Measurements from ENCODE around the gene LINGO1. TPM values are rescaled to one million over a fixed set of nuclear protein-coding genes. Genes with fewer than 3 reads are reported as not detected.

LINGO1 gene
- total and polyA plus RNA-seq, 2 donors (not counting 1 experiment from before 2014, with no cell fraction given), result 0.05 TPM; not detected in 1

GRCh38 chr15:77642793-77643430, 10.2 kb upstream of the LINGO1 start:
- Histone ChIP-seq H2AFZ (ENCODE audit: low read length) (no peak overlapping the region), H3K4me2 (ENCODE audit: extremely low read depth, insufficient read depth, low read length) (no peak overlapping the region), H3K9me3 (ENCODE audit: control insufficient read depth, insufficient read depth, low read depth, low read length) (no peaks in the 10 kb centered on the region), H3K79me2 (ENCODE audit: control insufficient read depth, insufficient read depth, low read length) (no peaks in the 10 kb centered on the region), H3K9ac (ENCODE audit: insufficient read depth, low read length) (no peak overlapping the region), H3K27me3 (ENCODE audit: control insufficient read depth, insufficient read depth, low read length) (peaks cover 5% of the 10 kb centered on the region), H3K4me3 (replicated peaks in 1 of 4; ENCODE audit: control extremely low read depth in 1 of 4, insufficient read depth in 1 of 4, low read depth in 3 of 4, low read length in 4 of 4) (no peak overlapping the region), H4K20me1 (ENCODE audit: control insufficient read depth, extremely low read depth, insufficient read depth, low read length) (no peaks in the 10 kb centered on the region), H3K36me3 (ENCODE audit: control insufficient read depth, insufficient read depth, low read length) (no peaks in the 10 kb centered on the region), H3K4me1 (ENCODE audit: control insufficient read depth, extremely low read depth, insufficient read depth, low read length) (no peaks in the 10 kb centered on the region), H3K27ac (ENCODE audit: insufficient read depth, low read length) (no peak overlapping the region)
- no peak for DNase-seq (ENCODE audit: low read depth in 2 of 2)
- TF ChIP-seq EZH2 (IDR thresholded peaks at IDR 0.05; ENCODE audit: low read length, missing control alignments) (no peak), CTCF (conservative IDR thresholded peaks at IDR 0.05 in 1 of 2, IDR thresholded peaks at IDR 0.05 in 1 of 2; ENCODE audit: low read depth in 1 of 2, low read length in 2 of 2) (no peak)

- no peak overlapping the region for H3K27ac ChIP-seq (ENCODE audit: insufficient read depth, low read length)
- no peaks in the 10 kb centered on the region for H3K9me3 ChIP-seq (ENCODE audit: control insufficient read depth, insufficient read depth, low read depth, low read length)
- no peak for DNase-seq (ENCODE audit: low read depth in 2 of 2)
- H3K9ac ChIP-seq (ENCODE audit: insufficient read depth, low read length), result no peak overlapping the region
- no peaks in the 10 kb centered on the region for H4K20me1 ChIP-seq (ENCODE audit: control insufficient read depth, extremely low read depth, insufficient read depth, low read length)
- peaks cover 13% of the 10 kb centered on the region for H3K27me3 ChIP-seq (ENCODE audit: control insufficient read depth, insufficient read depth, low read length)
- no peak overlapping the region for H3K4me3 ChIP-seq (replicated peaks in 1 of 4; ENCODE audit: control extremely low read depth in 1 of 4, insufficient read depth in 1 of 4, low read depth in 3 of 4, low read length in 4 of 4)
- no peak overlapping the region for H2AFZ ChIP-seq (ENCODE audit: low read length)
- TF ChIP-seq EZH2 (IDR thresholded peaks at IDR 0.05; ENCODE audit: low read length, missing control alignments) (no peak), CTCF (conservative IDR thresholded peaks at IDR 0.05 in 1 of 2, IDR thresholded peaks at IDR 0.05 in 1 of 2; ENCODE audit: low read depth in 1 of 2, low read length in 2 of 2) (no peak)
- H3K36me3 ChIP-seq (ENCODE audit: control insufficient read depth, insufficient read depth, low read length), result no peaks in the 10 kb centered on the region
- H3K79me2 ChIP-seq (ENCODE audit: control insufficient read depth, insufficient read depth, low read length), result no peaks in the 10 kb centered on the region
- no peak overlapping the region for H3K4me2 ChIP-seq (ENCODE audit: extremely low read depth, insufficient read depth, low read length)
- no peaks in the 10 kb centered on the region for H3K4me1 ChIP-seq (ENCODE audit: control insufficient read depth, extremely low read depth, insufficient read depth, low read length)
Observed at GRCh38 chr15:77641999-77642398, 9.3 kb upstream of the LINGO1 start.

- Histone ChIP-seq H3K79me2 (ENCODE audit: control insufficient read depth, insufficient read depth, low read length) (no peaks in the 10 kb centered on the region), H3K36me3 (ENCODE audit: control insufficient read depth, insufficient read depth, low read length) (no peaks in the 10 kb centered on the region), H3K4me1 (ENCODE audit: control insufficient read depth, extremely low read depth, insufficient read depth, low read length) (no peaks in the 10 kb centered on the region), H3K27ac (ENCODE audit: insufficient read depth, low read length) (no peak overlapping the region), H4K20me1 (ENCODE audit: control insufficient read depth, extremely low read depth, insufficient read depth, low read length) (no peaks in the 10 kb centered on the region), H3K9me3 (ENCODE audit: control insufficient read depth, insufficient read depth, low read depth, low read length) (no peaks in the 10 kb centered on the region), H3K9ac (ENCODE audit: insufficient read depth, low read length) (no peak overlapping the region), H3K4me2 (ENCODE audit: extremely low read depth, insufficient read depth, low read length) (no peak overlapping the region), H3K4me3 (replicated peaks in 1 of 4; ENCODE audit: control extremely low read depth in 1 of 4, insufficient read depth in 1 of 4, low read depth in 3 of 4, low read length in 4 of 4) (no peak overlapping the region), H3K27me3 (ENCODE audit: control insufficient read depth, insufficient read depth, low read length) (peaks cover 18% of the 10 kb centered on the region), H2AFZ (ENCODE audit: low read length) (no peak overlapping the region)
- TF ChIP-seq CTCF (conservative IDR thresholded peaks at IDR 0.05 in 1 of 2, IDR thresholded peaks at IDR 0.05 in 1 of 2; ENCODE audit: low read depth in 1 of 2, low read length in 2 of 2) (no peak), EZH2 (IDR thresholded peaks at IDR 0.05; ENCODE audit: low read length, missing control alignments) (no peak)
- no peak for DNase-seq (ENCODE audit: low read depth in 2 of 2)
Observed at GRCh38 chr15:77640615-77641014, 7.9 kb upstream of the LINGO1 start.

All from fibroblast of lung (primary cell).